NT2/D1 (cell line): ENCODE data around the gene NGB.

Source experiments
- SUZ12 ChIP-seq: IDR thresholded peaks from 2 replicates; pipeline ENCODE4 v1.6.1; 2011; ENCODE audit not compliant: insufficient read length, insufficient read depth; ENCODE audit errors: extremely low read depth
- YY1 ChIP-seq: IDR thresholded peaks from 2 replicates; pipeline ENCODE4 v1.6.1; 2011; ENCODE audit not compliant: insufficient read length, insufficient read depth
- ZNF274 ChIP-seq: IDR thresholded peaks from 2 replicates; pipeline ENCODE4 v1.6.1; 2011; ENCODE audit warnings: mild to moderate bottlenecking, low read depth, low read length

DNA sequence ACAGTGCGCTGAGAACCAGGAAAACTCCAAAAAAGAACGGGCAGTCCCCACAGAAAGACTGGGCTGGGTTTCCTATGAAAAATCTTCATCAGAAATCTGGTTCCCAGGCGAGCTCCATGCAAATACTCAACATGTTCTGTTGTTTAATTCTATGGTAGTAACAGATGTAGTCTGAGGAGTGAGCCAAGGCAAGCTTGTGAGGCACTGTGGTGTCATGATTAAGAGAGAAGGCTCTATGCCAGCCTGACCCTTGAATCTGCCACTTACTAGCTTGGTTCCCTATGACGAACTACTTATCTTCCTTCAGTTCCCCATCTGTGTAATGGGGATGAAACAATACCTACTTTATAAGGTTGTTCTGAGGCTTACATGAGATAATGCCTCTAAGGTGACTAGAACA, 39.0 kb upstream of the NGB start:
- no peak for TF ChIP-seq SUZ12
- no peak for TF ChIP-seq YY1
- no peak for TF ChIP-seq ZNF274
